RWPE2 (cell line): ENCODE measurements around the gene AGBL5.

ENCODE experiments used
- ATAC-seq: fragments of 200-7000 bp; cut with Tn5 transposase; 3 replicates; pipeline ENCODE4 v1.9.1; 2021; ENCODE audit warnings: low read depth
- DNase-seq: peaks from one replicate; pipeline ENCODE4 v3.0.0-alpha.2; 2020; ENCODE audit warnings: low spot score
- H3K27ac ChIP-seq: fragments of 450-650 bp; 2 replicates; pipeline ENCODE4 v1.5.1; 2017; ENCODE audit warnings: mild to moderate bottlenecking; ENCODE audit not compliant: poor library complexity, severe bottlenecking
- H3K27me3 ChIP-seq: fragments of 250-450 bp; sonication (Bioruptor Pico); 2 replicates; pipeline ENCODE4 v1.5.1; 2021; ENCODE audit warnings: mild to moderate bottlenecking, moderate library complexity; ENCODE audit not compliant: insufficient read depth, poor library complexity, severe bottlenecking
- H3K36me3 ChIP-seq: fragments of 250-450 bp; sonication (Bioruptor Pico); 2 replicates; pipeline ENCODE4 v1.5.1; 2020; ENCODE audit warnings: low read depth, mild to moderate bottlenecking, moderate library complexity
- H3K4me1 ChIP-seq: fragments of 250-450 bp; sonication (Bioruptor Pico); 2 replicates; pipeline ENCODE4 v1.5.1; 2021; ENCODE audit warnings: mild to moderate bottlenecking, moderate library complexity; ENCODE audit not compliant: insufficient read depth, poor library complexity, severe bottlenecking
- H3K4me3 ChIP-seq: fragments of 250-450 bp; sonication (Bioruptor Pico); 2 replicates; pipeline ENCODE4 v1.5.1; 2021; ENCODE audit warnings: mild to moderate bottlenecking, moderate library complexity; ENCODE audit not compliant: severe bottlenecking
- H3K9me3 ChIP-seq: fragments of 250-450 bp; sonication (Bioruptor Pico); 2 replicates; pipeline ENCODE4 v1.5.1; 2021; ENCODE audit warnings: mild to moderate bottlenecking, moderate library complexity; ENCODE audit not compliant: severe bottlenecking
- CTCF ChIP-seq: fragments of 450-650 bp; IDR thresholded peaks from one replicate; pipeline ENCODE4 v1.5.1; 2017; ENCODE audit warnings: mild to moderate bottlenecking, moderate library complexity; ENCODE audit not compliant: poor library complexity, severe bottlenecking

Gene AGBL5

GRCh38 chr2:27088634-27089033 is 37.2 kb downstream of the AGBL5 start:
- Histone ChIP-seq H3K4me3 (no peak overlapping the region), H3K4me1 (no peaks in the 10 kb centered on the region), H3K36me3 (no peaks in the 10 kb centered on the region), H3K27ac (no peak overlapping the region), H3K27me3 (no peaks in the 10 kb centered on the region), H3K9me3 (no peaks in the 10 kb centered on the region)
- DNase-seq (no peak), ATAC-seq (no peak)
- TF ChIP-seq CTCF: no peak

GRCh38 chr2:27089111-27089954 is 37.9 kb downstream of the AGBL5 start:
- TF ChIP-seq CTCF: no peak
- ATAC-seq: no peak
- no peak overlapping the region for H3K4me3 ChIP-seq
- no peaks in the 10 kb centered on the region for H3K9me3 ChIP-seq
- no peaks in the 10 kb centered on the region for H3K4me1 ChIP-seq
- no peaks in the 10 kb centered on the region for H3K36me3 ChIP-seq
- DNase-seq: no peak
- H3K27ac ChIP-seq: no peak overlapping the region
- H3K27me3 ChIP-seq: no peaks in the 10 kb centered on the region

GRCh38 chr2:27091746-27092695 is 40.6 kb downstream of the AGBL5 start:
- H3K4me3 ChIP-seq: no peak overlapping the region
- no peak for TF ChIP-seq CTCF
- no peak overlapping the region for H3K27ac ChIP-seq
- no peak for ATAC-seq
- DNase-seq: no peak
- H3K4me1 ChIP-seq: no peaks in the 10 kb centered on the region
- H3K9me3 ChIP-seq: no peaks in the 10 kb centered on the region
- no peaks in the 10 kb centered on the region for H3K36me3 ChIP-seq
- H3K27me3 ChIP-seq: no peaks in the 10 kb centered on the region

GRCh38 chr2:27092696-27093429 is 41.4 kb downstream of the AGBL5 start:
- ATAC-seq: no peak

More at GRCh38 chr2:27092696-27093429, 41.4 kb downstream of the AGBL5 start:
- H3K4me1 ChIP-seq: no peaks in the 10 kb centered on the region
- no peak for TF ChIP-seq CTCF
- H3K9me3 ChIP-seq: no peaks in the 10 kb centered on the region
- DNase-seq: no peak
- H3K36me3 ChIP-seq: no peaks in the 10 kb centered on the region
- H3K27me3 ChIP-seq: no peaks in the 10 kb centered on the region
- no peak overlapping the region for H3K4me3 ChIP-seq
- H3K27ac ChIP-seq: no peak overlapping the region
